ENCODE measurements around the gene HINFP. TPM values are rescaled to one million over a fixed set of nuclear protein-coding genes. Genes with fewer than 3 reads are reported as not detected.

Gene HINFP
- total and polyA plus RNA-seq, 3 donors from 2014 or later: 38.3 to 58.7 (median 58.3) TPM

DNA sequence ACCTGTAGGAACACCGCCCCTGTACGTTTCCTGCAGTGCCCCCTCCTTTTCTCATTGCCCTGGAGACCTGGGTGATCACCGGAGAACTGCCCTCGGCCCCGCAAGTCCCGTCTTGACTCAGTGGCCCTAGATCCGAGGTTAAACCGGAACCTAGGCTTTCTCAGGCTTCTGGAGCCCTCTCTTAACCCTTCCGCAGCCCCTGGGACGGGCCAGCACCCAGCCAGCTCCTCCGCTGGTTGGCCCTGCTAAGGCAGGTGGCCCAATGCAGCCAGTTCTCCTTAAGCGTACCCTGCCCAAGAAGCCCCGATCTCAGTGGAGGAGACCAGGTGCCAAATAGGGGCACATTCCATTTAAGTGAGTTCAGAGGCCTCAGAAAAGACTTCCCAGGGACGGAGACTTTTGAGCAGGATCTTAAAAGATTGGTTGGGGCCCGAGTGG lies 47.9 kb downstream of the HINFP start:
- intact Hi-C loops (cut with DNase I; ENCODE audit: low total_unique reads): no loop called here
- peaks cover 6% of the 10 kb centered on the region for H3K4me1 ChIP-seq
- WGBS, 2 donors: 15 to 19% methylated on average over 6 to 15 of the region's 15 CpGs
- no peaks in the 10 kb centered on the region for H3K36me3 ChIP-seq (ENCODE audit: low read depth, missing control alignments)
- TF ChIP-seq, protein P1, sequence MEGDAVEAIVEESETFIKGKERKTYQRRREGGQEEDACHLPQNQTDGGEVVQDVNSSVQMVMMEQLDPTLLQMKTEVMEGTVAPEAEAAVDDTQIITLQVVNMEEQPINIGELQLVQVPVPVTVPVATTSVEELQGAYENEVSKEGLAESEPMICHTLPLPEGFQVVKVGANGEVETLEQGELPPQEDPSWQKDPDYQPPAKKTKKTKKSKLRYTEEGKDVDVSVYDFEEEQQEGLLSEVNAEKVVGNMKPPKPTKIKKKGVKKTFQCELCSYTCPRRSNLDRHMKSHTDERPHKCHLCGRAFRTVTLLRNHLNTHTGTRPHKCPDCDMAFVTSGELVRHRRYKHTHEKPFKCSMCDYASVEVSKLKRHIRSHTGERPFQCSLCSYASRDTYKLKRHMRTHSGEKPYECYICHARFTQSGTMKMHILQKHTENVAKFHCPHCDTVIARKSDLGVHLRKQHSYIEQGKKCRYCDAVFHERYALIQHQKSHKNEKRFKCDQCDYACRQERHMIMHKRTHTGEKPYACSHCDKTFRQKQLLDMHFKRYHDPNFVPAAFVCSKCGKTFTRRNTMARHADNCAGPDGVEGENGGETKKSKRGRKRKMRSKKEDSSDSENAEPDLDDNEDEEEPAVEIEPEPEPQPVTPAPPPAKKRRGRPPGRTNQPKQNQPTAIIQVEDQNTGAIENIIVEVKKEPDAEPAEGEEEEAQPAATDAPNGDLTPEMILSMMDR (IDR thresholded peaks at IDR 0.05): no peak
- no peak for TF ChIP-seq POLR2A (IDR thresholded peaks at IDR 0.05)
- H3K27ac ChIP-seq: peak overlapping the region; percentile 61 to 81
- no peaks in the 10 kb centered on the region for H3K9me3 ChIP-seq
- DNase-seq: no peak
- no peaks in the 10 kb centered on the region for H3K27me3 ChIP-seq
- peak overlapping the region; percentile 76 to 80 for H3K4me3 ChIP-seq

DNA sequence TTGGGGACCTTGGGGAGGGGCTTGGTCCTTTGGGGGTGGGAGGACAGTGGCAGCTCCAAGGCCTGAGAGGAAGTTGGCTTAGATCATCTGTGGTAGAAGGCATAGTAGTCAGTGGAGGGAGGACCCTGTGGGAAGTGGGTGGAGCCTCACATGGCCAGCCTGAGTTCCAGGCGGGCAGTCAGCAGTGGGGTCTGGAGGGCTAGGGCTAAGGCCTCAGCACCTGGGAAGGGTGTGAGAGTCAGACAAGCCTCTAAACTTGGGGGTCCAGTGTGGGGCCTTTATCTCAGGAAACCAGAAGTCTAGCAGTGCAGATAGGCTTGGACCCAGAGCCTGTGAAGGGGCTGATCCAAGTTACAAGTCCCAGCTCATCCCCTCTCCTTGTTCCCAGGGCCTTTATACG lies 51.1 kb downstream of the HINFP start:
- Histone ChIP-seq H3K27ac (no peak overlapping the region), H3K27me3 (no peaks in the 10 kb centered on the region), H3K4me3 (no peak overlapping the region), H3K36me3 (ENCODE audit: low read depth, missing control alignments) (no peaks in the 10 kb centered on the region), H3K4me1 (peaks cover 6% of the 10 kb centered on the region), H3K9me3 (no peaks in the 10 kb centered on the region)
- 71 to 73% methylated on average over 1 to 2 of the region's 2 CpGs for WGBS, 2 donors
- intact Hi-C loops (cut with DNase I; ENCODE audit: low total_unique reads): no loop called here
- TF ChIP-seq, protein P1 (IDR thresholded peaks at IDR 0.05): no peak
- no peak for TF ChIP-seq POLR2A (IDR thresholded peaks at IDR 0.05)
- no peak for DNase-seq

DNA sequence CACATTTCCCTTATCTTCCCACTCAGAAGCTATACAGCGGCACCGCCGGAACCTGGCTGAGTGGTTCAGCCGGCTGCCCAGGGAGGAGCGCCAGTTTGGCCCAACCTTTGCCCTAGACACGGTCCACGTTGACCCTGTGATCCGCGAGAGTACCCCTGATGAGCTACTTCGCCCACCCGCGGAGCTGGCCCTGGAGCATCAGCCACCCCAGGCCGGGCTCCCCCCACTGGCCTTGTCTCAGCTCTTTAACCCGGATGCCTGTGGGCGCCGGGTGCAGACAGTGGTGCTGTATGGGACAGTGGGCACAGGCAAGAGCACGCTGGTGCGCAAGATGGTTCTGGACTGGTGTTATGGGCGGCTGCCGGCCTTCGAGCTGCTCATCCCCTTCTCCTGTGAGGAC lies 52.1 kb downstream of the HINFP start:
- DNase-seq: no peak
- Histone ChIP-seq H3K27ac (no peak overlapping the region), H3K27me3 (no peaks in the 10 kb centered on the region), H3K4me1 (peaks cover 6% of the 10 kb centered on the region), H3K4me3 (no peak overlapping the region), H3K36me3 (ENCODE audit: low read depth, missing control alignments) (no peaks in the 10 kb centered on the region), H3K9me3 (no peaks in the 10 kb centered on the region)
- no peak for TF ChIP-seq POLR2A (IDR thresholded peaks at IDR 0.05)
- WGBS, 2 donors: 95 to 100% methylated on average over 3 to 21 of the region's 21 CpGs
- intact Hi-C loops (cut with DNase I; ENCODE audit: low total_unique reads): no loop called here

DNA sequence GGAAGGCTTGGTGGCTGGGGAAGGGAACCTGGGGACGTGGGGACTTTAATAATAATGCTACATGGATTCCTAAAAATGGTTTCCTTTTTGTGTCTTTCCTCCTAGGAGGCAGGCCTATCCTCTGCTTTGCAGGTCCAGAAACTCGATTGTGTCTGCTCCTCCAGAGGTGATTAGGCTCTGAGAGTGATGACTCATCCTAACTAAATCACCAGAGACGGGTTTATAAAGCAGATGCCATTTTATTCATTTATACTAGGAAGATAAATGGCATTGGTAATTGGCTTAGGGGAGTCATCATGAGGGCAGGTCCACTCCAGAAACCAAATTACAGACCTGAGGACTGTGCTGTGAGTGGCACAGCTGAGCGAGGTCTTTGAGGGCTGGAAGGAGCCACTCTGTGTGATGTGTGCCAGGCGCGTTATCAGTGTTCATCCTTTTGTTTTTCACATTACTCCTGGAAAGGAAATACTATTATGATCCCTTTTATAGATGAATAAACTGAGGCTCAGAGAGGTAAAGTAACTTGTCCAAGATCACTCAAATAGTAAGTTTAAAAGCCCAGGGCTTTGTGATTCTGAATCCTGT lies 54.2 kb downstream of the HINFP start:
- WGBS, 2 donors: 79 to 85% methylated on average over 6 of the region's 6 CpGs
- Histone ChIP-seq H3K4me1 (no peaks in the 10 kb centered on the region), H3K9me3 (no peaks in the 10 kb centered on the region), H3K27ac (no peak overlapping the region), H3K36me3 (ENCODE audit: low read depth, missing control alignments) (no peaks in the 10 kb centered on the region), H3K27me3 (no peaks in the 10 kb centered on the region), H3K4me3 (no peak overlapping the region)
- TF ChIP-seq POLR2A (IDR thresholded peaks at IDR 0.05): no peak
- TF ChIP-seq, protein P1 (IDR thresholded peaks at IDR 0.05): no peak
- intact Hi-C loops (cut with DNase I; ENCODE audit: low total_unique reads): no loop called here
- no peak for DNase-seq

DNA sequence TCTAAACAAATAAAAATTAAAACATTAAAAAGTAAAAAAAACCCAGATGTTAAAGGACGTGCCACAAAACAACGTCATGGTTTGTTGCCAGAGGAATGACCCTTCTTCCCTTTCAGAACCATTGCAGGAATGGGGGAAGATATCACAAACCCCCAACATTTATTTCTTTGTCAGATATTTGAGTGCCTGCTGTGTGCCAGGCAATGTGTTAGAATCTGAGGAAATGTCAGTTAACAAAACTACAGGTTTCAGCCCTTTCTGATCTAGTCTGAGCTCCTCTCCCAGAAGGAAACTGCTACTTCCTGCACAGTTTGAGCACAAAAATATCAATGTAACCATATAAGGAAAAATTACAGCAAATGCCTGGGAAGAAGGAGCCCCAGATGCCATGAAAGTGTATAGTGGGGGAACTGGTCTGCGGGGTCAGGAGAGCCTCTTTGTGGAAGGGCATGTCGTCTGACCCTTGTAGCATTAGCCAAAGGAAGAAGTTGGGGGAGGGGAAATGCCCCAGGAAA lies 56.8 kb downstream of the HINFP start:
- TF ChIP-seq POLR2A (IDR thresholded peaks at IDR 0.05): no peak
- TF ChIP-seq, protein P1 (IDR thresholded peaks at IDR 0.05): no peak
- Histone ChIP-seq H3K9me3 (no peaks in the 10 kb centered on the region), H3K27me3 (no peaks in the 10 kb centered on the region), H3K27ac (no peak overlapping the region), H3K36me3 (ENCODE audit: low read depth, missing control alignments) (no peaks in the 10 kb centered on the region), H3K4me1 (no peaks in the 10 kb centered on the region), H3K4me3 (no peak overlapping the region)
- intact Hi-C loops (cut with DNase I; ENCODE audit: low total_unique reads): no loop called here
- WGBS, 2 donors: 78 to 80% methylated on average over 4 of the region's 4 CpGs
- no peak for DNase-seq
